HepG2 (cell line): ENCODE results near the gene TMEM219. TPM values are rescaled to one million over a fixed set of nuclear protein-coding genes. Genes with fewer than 3 reads are reported as not detected.

ENCODE experiments used
- BORCS8-MEF2B ChIP-seq: sonication (generic); formaldehyde crosslinking; IDR thresholded peaks from 2 replicates; pipeline ENCODE4 v1.8.0; 2022; ENCODE audit warnings: mild to moderate bottlenecking, missing genetic modification reagents
- GATA4 ChIP-seq: sonication (generic); IDR thresholded peaks from 2 replicates; pipeline ENCODE4 v1.6.1; 2016; ENCODE audit warnings: antibody characterized with exemption, low read depth, borderline replicate concordance
- JUNB ChIP-seq: sonication (generic); formaldehyde crosslinking; IDR thresholded peaks from 2 replicates; pipeline ENCODE4 v1.8.0; 2022; ENCODE audit warnings: missing genetic modification reagents, mild to moderate bottlenecking, borderline replicate concordance
- KDM5A ChIP-seq: fragments of 200-600 bp; sonication (generic); IDR thresholded peaks from 2 replicates; pipeline ENCODE4 v1.7.0; 2018; ENCODE audit warnings: antibody characterized with exemption, mild to moderate bottlenecking, low read length, borderline replicate concordance
- KMT2A ChIP-seq: sonication (generic); formaldehyde crosslinking; IDR thresholded peaks from 2 replicates; pipeline ENCODE4 v1.4.0; 2020; ENCODE audit warnings: missing genetic modification reagents
- MATR3 ChIP-seq: sonication (generic); formaldehyde crosslinking; IDR thresholded peaks from 2 replicates; pipeline ENCODE4 v1.4.0; 2020; ENCODE audit warnings: missing genetic modification reagents
- RBAK ChIP-seq: sonication (generic); formaldehyde crosslinking; IDR thresholded peaks from 2 replicates; pipeline ENCODE4 v1.5.1; 2020; ENCODE audit warnings: mild to moderate bottlenecking, missing genetic modification reagents
- SOX13 ChIP-seq, 3 experiments: fragments of 450-650 bp in 1 of 3; sonication (generic) in 1 of 3; formaldehyde crosslinking in 1 of 3; IDR thresholded peaks in 2 of 3; conservative IDR thresholded peaks in 1 of 3; 2 replicates each; pipeline versions ENCODE4 v1.5.0 to v1.6.1; 2016 to 2020; ENCODE audit warnings: antibody characterized with exemption in 1 of 3, mild to moderate bottlenecking in 1 of 3, missing compliant biosample characterization in 1 of 3, missing genetic modification reagents in 1 of 3, moderate library complexity in 1 of 3
- ZNF205 ChIP-seq: IDR thresholded peaks from 2 replicates; pipeline ENCODE4 v1.6.1; 2018; ENCODE audit warnings: missing biosample characterization, missing genetic modification reagents
- ZNF747 ChIP-seq: sonication (generic); formaldehyde crosslinking; IDR thresholded peaks from 2 replicates; pipeline ENCODE4 v1.8.1; 2023; ENCODE audit warnings: missing genetic modification reagents, mild to moderate bottlenecking, borderline replicate concordance
- ZNF841 ChIP-seq: sonication (generic); formaldehyde crosslinking; IDR thresholded peaks from 2 replicates; pipeline ENCODE4 v1.8.1; 2023; ENCODE audit warnings: missing genetic modification reagents, borderline replicate concordance
- polyA plus RNA-seq, 8 experiments: library from polyadenylated mRNA; depleted of rRNA in 3 of 8; stranded (reverse) in 7 of 8; unstranded in 1 of 8; fragments of >200 nt; fragmentation: Illumina TruSeq in 4 of 8; extraction: Trizol in 4 of 8; gene quantifications; 2 replicates each; pipeline versions ENCODE4 v1.2.1 to v1.2.3, GENCODE V29; 2011 to 2016; ENCODE audit warnings: low read depth in 4 of 8, missing spikeins in 1 of 8, mixed read lengths in 1 of 8; ENCODE audit not compliant: insufficient read depth in 1 of 8
- total RNA-seq, 5 experiments: library from RNA; depleted of rRNA; stranded (reverse); fragments of >200 nt; fragmentation: Illumina TruSeq; extraction: Trizol; gene quantifications; 2 replicates each; pipeline ENCODE4 v1.2.3, GENCODE V29; 2016; ENCODE audit warnings: low read depth in 1 of 5
- TF ChIP-seq, protein P1 (sequence below): sonication (generic); formaldehyde crosslinking; IDR thresholded peaks from 2 replicates; pipeline ENCODE4 v1.4.0; 2020; ENCODE audit warnings: mild to moderate bottlenecking, missing genetic modification reagents
- TF ChIP-seq, protein P2 (sequence below): sonication (generic); formaldehyde crosslinking; IDR thresholded peaks from 2 replicates; pipeline ENCODE4 v1.5.1; 2020; ENCODE audit warnings: mild to moderate bottlenecking, moderate library complexity, missing genetic modification reagents
- TF ChIP-seq, protein P3 (sequence below): sonication (generic); formaldehyde crosslinking; IDR thresholded peaks from 2 replicates; pipeline ENCODE4 v1.5.1; 2020; ENCODE audit warnings: missing genetic modification reagents, mild to moderate bottlenecking, borderline replicate concordance

The TMEM219 gene
- total and polyA plus RNA-seq, 2 of the 13 experiments (the other 11 are each of a cell fraction or from before 2014, with no cell fraction given) = 105 to 115 TPM

DNA sequence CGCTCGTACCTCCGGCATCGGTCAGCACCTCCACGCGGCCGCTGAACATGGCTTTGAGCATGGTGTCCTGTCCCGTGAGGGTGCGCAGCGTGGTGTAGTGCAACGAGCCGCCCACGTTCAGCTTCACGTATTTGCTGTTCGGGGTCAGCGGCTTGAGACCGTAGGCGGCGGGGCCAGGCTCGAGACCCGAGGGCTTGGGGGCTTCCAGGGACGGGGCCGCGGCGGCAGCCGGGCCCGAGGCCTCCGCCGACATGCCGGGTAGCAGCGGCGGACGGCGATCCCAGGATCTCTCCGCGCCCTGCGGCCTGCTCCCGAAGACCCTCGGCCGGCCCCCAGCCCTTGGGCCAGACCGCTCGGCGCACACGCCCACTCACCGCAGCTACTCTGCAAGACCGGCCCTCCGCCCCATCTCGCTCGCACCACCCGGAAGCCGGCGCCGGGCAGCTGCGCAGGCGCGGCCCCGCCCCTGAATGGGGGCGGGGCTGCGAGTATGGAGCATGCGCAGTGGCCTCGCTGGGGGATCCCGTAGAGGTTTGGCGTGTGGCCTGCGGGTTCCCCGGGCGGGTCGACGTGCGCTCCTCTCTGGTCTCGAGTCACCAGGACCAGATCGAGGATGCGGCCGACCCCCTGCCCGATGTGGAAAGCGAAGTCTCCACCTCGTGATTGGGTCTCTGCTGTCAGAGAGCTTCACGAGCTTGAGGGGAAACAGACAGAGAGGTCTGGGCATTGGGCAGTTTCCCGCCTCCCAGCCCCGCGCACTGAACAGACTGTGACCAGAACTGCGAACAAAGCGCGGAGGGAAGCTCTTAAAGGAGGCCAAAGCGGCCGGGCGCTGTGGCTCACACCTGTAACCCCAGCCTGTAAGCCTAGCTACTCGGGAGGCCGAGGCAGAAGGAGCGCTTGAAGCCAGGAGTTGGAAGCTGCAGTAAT is 35.8 kb upstream of the TMEM219 start, which contains the start of gene KCTD13 (continued):
- TF ChIP-seq ZNF747 (CRISPR knock-in tag) = peak; percentile 97
- TF ChIP-seq ZNF205 = peak; percentile 56; the same call in 1 of the 2 replicates
- TF ChIP-seq, protein P1, sequence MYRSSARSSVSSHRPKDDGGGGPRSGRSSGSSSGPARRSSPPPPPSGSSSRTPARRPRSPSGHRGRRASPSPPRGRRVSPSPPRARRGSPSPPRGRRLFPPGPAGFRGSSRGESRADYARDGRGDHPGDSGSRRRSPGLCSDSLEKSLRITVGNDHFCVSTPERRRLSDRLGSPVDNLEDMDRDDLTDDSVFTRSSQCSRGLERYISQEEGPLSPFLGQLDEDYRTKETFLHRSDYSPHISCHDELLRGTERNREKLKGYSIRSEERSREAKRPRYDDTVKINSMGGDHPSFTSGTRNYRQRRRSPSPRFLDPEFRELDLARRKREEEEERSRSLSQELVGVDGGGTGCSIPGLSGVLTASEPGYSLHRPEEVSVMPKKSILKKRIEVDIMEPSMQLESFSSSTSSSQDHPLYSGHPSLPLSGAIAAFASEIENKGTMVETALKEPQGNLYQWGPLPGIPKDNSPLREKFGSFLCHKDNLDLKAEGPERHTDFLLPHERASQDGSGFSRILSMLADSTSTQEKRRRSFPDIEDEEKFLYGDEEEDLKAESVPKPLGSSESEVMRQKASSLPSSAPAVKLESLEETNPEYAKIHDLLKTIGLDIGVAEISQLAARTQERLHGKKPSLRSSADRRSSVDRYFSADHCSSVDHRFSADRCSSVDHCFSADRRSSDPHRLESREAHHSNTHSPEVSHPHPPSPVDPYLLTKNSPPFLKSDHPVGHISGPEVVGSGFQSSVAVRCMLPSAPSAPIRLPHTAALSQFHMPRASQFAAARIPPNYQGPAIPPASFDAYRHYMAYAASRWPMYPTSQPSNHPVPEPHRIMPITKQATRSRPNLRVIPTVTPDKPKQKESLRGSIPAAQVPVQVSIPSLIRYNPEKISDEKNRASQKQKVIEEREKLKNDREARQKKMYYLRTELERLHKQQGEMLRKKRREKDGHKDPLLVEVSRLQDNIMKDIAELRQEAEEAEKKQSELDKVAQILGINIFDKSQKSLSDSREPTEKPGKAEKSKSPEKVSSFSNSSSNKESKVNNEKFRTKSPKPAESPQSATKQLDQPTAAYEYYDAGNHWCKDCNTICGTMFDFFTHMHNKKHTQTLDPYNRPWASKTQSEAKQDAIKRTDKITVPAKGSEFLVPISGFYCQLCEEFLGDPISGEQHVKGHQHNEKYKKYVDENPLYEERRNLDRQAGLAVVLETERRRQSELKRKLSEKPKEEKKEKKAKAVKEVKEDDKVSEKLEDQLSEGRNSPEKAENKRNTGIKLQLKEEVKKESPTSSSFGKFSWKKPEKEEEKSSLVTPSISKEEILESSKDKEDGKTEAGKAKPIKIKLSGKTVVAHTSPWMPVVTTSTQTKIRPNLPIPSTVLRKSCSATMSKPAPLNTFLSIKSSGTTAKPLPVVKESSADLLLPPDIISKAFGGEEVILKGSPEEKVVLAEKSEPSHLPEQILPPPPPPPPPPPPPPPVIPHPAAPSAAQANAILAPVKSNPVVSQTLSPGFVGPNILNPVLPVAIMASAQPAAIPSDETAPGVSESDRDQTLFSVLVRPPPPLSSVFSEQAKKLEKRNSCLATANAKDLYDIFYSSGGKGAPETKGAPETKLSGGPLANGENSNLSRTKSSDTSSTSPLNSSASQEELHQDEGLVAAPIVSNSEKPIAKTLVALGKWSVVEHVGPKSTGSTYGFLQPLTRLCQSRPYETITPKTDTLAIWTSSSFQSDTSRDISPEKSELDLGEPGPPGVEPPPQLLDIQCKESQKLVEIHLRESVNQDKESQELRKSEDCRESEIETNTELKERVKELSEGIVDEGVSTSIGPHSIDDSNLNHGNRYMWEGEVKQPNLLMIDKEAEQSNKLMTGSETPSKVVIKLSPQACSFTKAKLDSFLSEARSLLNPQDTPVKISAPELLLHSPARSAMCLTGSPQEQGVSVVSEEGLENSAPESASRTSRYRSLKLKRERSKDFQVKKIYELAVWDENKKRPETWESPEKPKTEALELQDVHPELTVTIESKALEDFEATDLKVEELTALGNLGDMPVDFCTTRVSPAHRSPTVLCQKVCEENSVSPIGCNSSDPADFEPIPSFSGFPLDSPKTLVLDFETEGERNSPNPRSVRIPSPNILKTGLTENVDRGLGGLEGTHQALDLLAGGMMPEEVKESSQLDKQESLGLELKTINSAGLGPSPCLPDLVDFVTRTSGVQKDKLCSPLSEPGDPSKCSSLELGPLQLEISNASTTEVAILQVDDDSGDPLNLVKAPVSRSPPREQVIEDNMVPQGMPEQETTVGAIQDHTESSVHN (CRISPR knock-in tag) = peak; percentile 97
- TF ChIP-seq KDM5A = peak; percentile 76; the same call in 1 of the 2 replicates
- TF ChIP-seq, protein P2, sequence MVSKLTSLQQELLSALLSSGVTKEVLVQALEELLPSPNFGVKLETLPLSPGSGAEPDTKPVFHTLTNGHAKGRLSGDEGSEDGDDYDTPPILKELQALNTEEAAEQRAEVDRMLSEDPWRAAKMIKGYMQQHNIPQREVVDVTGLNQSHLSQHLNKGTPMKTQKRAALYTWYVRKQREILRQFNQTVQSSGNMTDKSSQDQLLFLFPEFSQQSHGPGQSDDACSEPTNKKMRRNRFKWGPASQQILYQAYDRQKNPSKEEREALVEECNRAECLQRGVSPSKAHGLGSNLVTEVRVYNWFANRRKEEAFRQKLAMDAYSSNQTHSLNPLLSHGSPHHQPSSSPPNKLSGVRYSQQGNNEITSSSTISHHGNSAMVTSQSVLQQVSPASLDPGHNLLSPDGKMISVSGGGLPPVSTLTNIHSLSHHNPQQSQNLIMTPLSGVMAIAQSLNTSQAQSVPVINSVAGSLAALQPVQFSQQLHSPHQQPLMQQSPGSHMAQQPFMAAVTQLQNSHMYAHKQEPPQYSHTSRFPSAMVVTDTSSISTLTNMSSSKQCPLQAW = peak; percentile 86
- no peak for TF ChIP-seq MATR3 (CRISPR knock-in tag)
- TF ChIP-seq SOX13 (IDR thresholded peaks at IDR 0.05) = 0 out of 2 replicates have a peak, but pooled peaks have one; percentile 37
- peak in 1 of 2 experiments; percentile 24; a peak in 1 of 4 replicates for TF ChIP-seq SOX13 (CRISPR knock-in tag; conservative IDR thresholded peaks at IDR 0.05 in 1 of 2, IDR thresholded peaks at IDR 0.05 in 1 of 2)
- TF ChIP-seq BORCS8-MEF2B (CRISPR knock-in tag) = peak; percentile 87; the same call in 1 of the 2 replicates
- TF ChIP-seq, protein P3, sequence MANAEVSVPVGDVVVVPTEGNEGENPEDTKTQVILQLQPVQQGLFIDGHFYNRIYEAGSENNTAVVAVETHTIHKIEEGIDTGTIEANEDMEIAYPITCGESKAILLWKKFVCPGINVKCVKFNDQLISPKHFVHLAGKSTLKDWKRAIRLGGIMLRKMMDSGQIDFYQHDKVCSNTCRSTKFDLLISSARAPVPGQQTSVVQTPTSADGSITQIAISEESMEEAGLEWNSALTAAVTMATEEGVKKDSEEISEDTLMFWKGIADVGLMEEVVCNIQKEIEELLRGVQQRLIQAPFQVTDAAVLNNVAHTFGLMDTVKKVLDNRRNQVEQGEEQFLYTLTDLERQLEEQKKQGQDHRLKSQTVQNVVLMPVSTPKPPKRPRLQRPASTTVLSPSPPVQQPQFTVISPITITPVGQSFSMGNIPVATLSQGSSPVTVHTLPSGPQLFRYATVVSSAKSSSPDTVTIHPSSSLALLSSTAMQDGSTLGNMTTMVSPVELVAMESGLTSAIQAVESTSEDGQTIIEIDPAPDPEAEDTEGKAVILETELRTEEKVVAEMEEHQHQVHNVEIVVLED (CRISPR knock-in tag) = peak; percentile 65; the same call in 1 of the 2 replicates
- TF ChIP-seq JUNB (CRISPR knock-in tag) = peak; percentile 46; the same call in 1 of the 2 replicates
- no peak for TF ChIP-seq RBAK (CRISPR knock-in tag)
- TF ChIP-seq GATA4 = peak; percentile 40; the same call in 1 of the 2 replicates
- peak; percentile 88 for TF ChIP-seq KMT2A (CRISPR knock-in tag)
- TF ChIP-seq ZNF841 (CRISPR knock-in tag) = no peak
